B cell (primary cell): ENCODE measurements around the gene EPAS1. TPM values are rescaled to one million over a fixed set of nuclear protein-coding genes. Genes with fewer than 3 reads are reported as not detected.

Experiments
- ATAC-seq: fragments of 200-7000 bp; cut with Tn5 transposase; one replicate; pipeline ENCODE4 v1.10.0; 2021; ENCODE audit warnings: low read depth, mild to moderate bottlenecking, moderate number of reproducible peaks, moderate library complexity
- CTCF ChIA-PET: fragments of 350-600 bp; sonication (Branson Sonifier 250); formaldehyde crosslinking; loops from one replicate; lab custom pipeline; 2021; ENCODE audit warnings: antibody characterized with exemption, inconsistent platforms; lab: Charles Lee
- POLR2A ChIA-PET: fragments of 350-600 bp; sonication (Branson Sonifier 250); formaldehyde crosslinking; loops from one replicate; lab custom pipeline; 2021; ENCODE audit warnings: antibody characterized with exemption; lab: Charles Lee
- DNase-seq: peaks from one replicate; pipeline ENCODE4 v3.0.0; 2013
- H2AFZ ChIP-seq: 2 replicates; pipeline ENCODE4 v1.6.1; 2012; ENCODE audit warnings: mild to moderate bottlenecking, low read depth, low read length; ENCODE audit not compliant: insufficient read depth, poor library complexity, severe bottlenecking
- H3K27ac ChIP-seq, 2 donors: 1 replicate in 1 of 2; 2 replicates in 1 of 2; pipeline ENCODE4 v1.5.1; 2012 to 2013; ENCODE audit warnings: low read length in 2 of 2, mild to moderate bottlenecking in 2 of 2, moderate library complexity in 1 of 2
- H3K27me3 ChIP-seq, 4 experiments: fragments of 200-600 bp in 1 of 4; sonication (generic) in 1 of 4; replicated peaks in 1 of 4; 1 replicate in 2 of 4; 2 replicates in 2 of 4; pipeline versions ENCODE4 v1.6.1 to v1.7.0; 2013 to 2016; ENCODE audit warnings: low read length in 3 of 4, mild to moderate bottlenecking in 2 of 4, mixed read lengths in 1 of 4, moderate library complexity in 1 of 4; ENCODE audit not compliant: insufficient read depth in 4 of 4, control insufficient read depth in 3 of 4; ENCODE audit errors: control extremely low read depth in 1 of 4
- H3K36me3 ChIP-seq, 2 experiments: replicated peaks in 1 of 2; 1 replicate in 1 of 2; 2 replicates in 1 of 2; pipeline versions ENCODE4 v1.6.1 to v1.7.1; 2013; ENCODE audit warnings: low read length in 1 of 2; ENCODE audit not compliant: insufficient read depth in 2 of 2, control insufficient read depth in 1 of 2; ENCODE audit errors: control extremely low read depth in 1 of 2, extremely low read depth in 1 of 2
- H3K4me1 ChIP-seq, 2 donors: fragments of 200-600 bp in 1 of 2; sonication (generic) in 1 of 2; 1 replicate in 1 of 2; 2 replicates in 1 of 2; pipeline versions ENCODE4 v1.5.1 to v1.6.1; 2013 to 2017; ENCODE audit warnings: low read length in 2 of 2; ENCODE audit not compliant: control insufficient read depth in 2 of 2, insufficient read depth in 2 of 2
- H3K4me2 ChIP-seq: replicated peaks from 2 replicates; pipeline ENCODE3; 2012; ENCODE audit warnings: mild to moderate bottlenecking, low read depth, low read length; ENCODE audit not compliant: poor library complexity, severe bottlenecking
- H3K4me3 ChIP-seq, 5 experiments: fragments of 200-600 bp in 1 of 5; sonication (generic) in 1 of 5; 1 replicate in 3 of 5; 2 replicates in 2 of 5; pipeline versions ENCODE4 v1.5.1 to v1.7.0; 2011 to 2016; ENCODE audit warnings: low read length in 4 of 5, mild to moderate bottlenecking in 4 of 5, low read depth in 2 of 5, control low read depth in 1 of 5, moderate library complexity in 1 of 5; ENCODE audit not compliant: insufficient read depth in 1 of 5; ENCODE audit errors: control extremely low read depth in 1 of 5, extremely low read depth in 1 of 5
- H3K79me2 ChIP-seq: fragments of 200-600 bp; sonication (generic); one replicate; pipeline ENCODE4 v1.6.0; 2016; ENCODE audit warnings: low read length; ENCODE audit not compliant: control insufficient read depth, insufficient read depth
- H3K9ac ChIP-seq: fragments of 200-600 bp; sonication (generic); 2 replicates; pipeline ENCODE4 v1.6.1; 2017; ENCODE audit warnings: mild to moderate bottlenecking, low read length, moderate library complexity
- H3K9me3 ChIP-seq, 3 donors: one replicate each; pipeline versions ENCODE4 v1.6.1 to v1.7.1; 2013; ENCODE audit warnings: low read length in 2 of 3; ENCODE audit not compliant: control insufficient read depth in 2 of 3, insufficient read depth in 1 of 3; ENCODE audit errors: control extremely low read depth in 1 of 3
- H4K20me1 ChIP-seq: 2 replicates; pipeline ENCODE4 v1.6.0; 2012; ENCODE audit warnings: mild to moderate bottlenecking, low read length; ENCODE audit not compliant: insufficient read depth, control insufficient read depth, poor library complexity, severe bottlenecking
- H3K27ac Mint-ChIP-seq: one replicate; pipeline ENCODE4 v1.8.0; 2021; ENCODE audit warnings: mixed read lengths
- H3K27me3 Mint-ChIP-seq: one replicate; pipeline ENCODE4 v1.8.0; 2021; ENCODE audit warnings: mixed read lengths
- H3K4me1 Mint-ChIP-seq: one replicate; pipeline ENCODE4 v1.8.0; 2021; ENCODE audit warnings: mixed read lengths
- H3K4me3 Mint-ChIP-seq: one replicate; pipeline ENCODE4 v1.8.0; 2021; ENCODE audit warnings: mixed read lengths
- H3K9me3 Mint-ChIP-seq: one replicate; pipeline ENCODE4 v1.8.0; 2022; ENCODE audit warnings: mixed read lengths; ENCODE audit not compliant: insufficient read depth
- CTCF ChIP-seq: fragments of 200-600 bp; IDR thresholded peaks from one replicate; pipeline ENCODE4 v1.8.0; 2022; ENCODE audit warnings: antibody characterized with exemption, mild to moderate bottlenecking
- EZH2 ChIP-seq: IDR thresholded peaks from 2 replicates; pipeline ENCODE4 v1.6.1; 2012; ENCODE audit warnings: borderline replicate concordance, low read depth, mild to moderate bottlenecking, moderate library complexity, low read length; ENCODE audit not compliant: insufficient read depth, poor library complexity, severe bottlenecking
- WGBS: methylation state at CpG from one replicate; pipeline ENCODE4 v1.1.5; 2013; ENCODE audit warnings: missing lambda C conversion rate; ENCODE audit not compliant: insufficient coverage; 5-methylcytosine and 5-hydroxymethylcytosine counted together
- intact Hi-C: fragments of 100-400 bp; cut with micrococcal nuclease; formaldehyde crosslinking; loops from one replicate; pipeline ENCODE4 v1.10.0; 2022
- polyA plus RNA-seq: library from polyadenylated mRNA; depleted of rRNA; stranded (reverse); fragments of >200 nt; gene quantifications from 2 replicates; pipeline ENCODE4 v1.2.3, GENCODE V29; 2012
- total RNA-seq, 2 donors: library from RNA; stranded (reverse); fragments of 120-200 nt in 1 of 2; gene quantifications; 1 replicate in 1 of 2; 2 replicates in 1 of 2; pipeline versions ENCODE4 v1.2.3 to v1.2.4, GENCODE V29; 2013 to 2022

Gene EPAS1
- total and polyA plus RNA-seq, 2 donors (not counting 1 experiment from before 2014, with no cell fraction given) = 0.06 to 0.37 TPM

- Mint-ChIP-seq H3K27ac (no peak overlapping the region), H3K4me1 (peaks cover 13% of the 10 kb centered on the region), H3K4me3 (no peak overlapping the region), H3K27me3 (no peaks in the 10 kb centered on the region), H3K9me3 (no peaks in the 10 kb centered on the region)
- ChIA-PET POLR2A (no interaction called here), CTCF (interaction anchor here (1.0 to 2.1 kb wide), 6 partner anchors 11 to 721 kb away, joined by 3 to 9 read pairs (median 4); no protein-coding TSS in a partner anchor)
- no CpG with 5 or more reads among the region's 4 CpGs for WGBS
- ATAC-seq = no peak
- no peaks in the 10 kb centered on the region for H3K27me3 ChIP-seq
- H3K4me3 ChIP-seq = no peak overlapping the region
- no peak for DNase-seq
- no peaks in the 10 kb centered on the region for H3K36me3 ChIP-seq
- no peak overlapping the region for H3K9ac ChIP-seq
- no peak overlapping the region for H3K27ac ChIP-seq
- no peak for TF ChIP-seq CTCF
- TF ChIP-seq EZH2 = no peak
- no peak overlapping the region for H2AFZ ChIP-seq
- no peaks in the 10 kb centered on the region for H4K20me1 ChIP-seq
- intact Hi-C loops = loop anchor here (2.0 to 10.0 kb wide), 4 partner anchors 301 to 779 kb away; no protein-coding TSS in a partner anchor
- no peaks in the 10 kb centered on the region for H3K9me3 ChIP-seq
- H3K79me2 ChIP-seq = no peaks in the 10 kb centered on the region
- H3K4me1 ChIP-seq = peaks cover 11 to 13% of the 10 kb centered on the region in 2 donors
- H3K4me2 ChIP-seq = no peak overlapping the region
Observed at GRCh38 chr2:46363535-46364170, 66.4 kb downstream of the EPAS1 start.

GRCh38 chr2:46364797-46365457 is 67.7 kb downstream of the EPAS1 start:
- H3K4me1 Mint-ChIP-seq = peaks cover 21% of the 10 kb centered on the region
- no peak overlapping the region for H3K4me3 ChIP-seq
- peaks cover 13 to 14% of the 10 kb centered on the region in 2 donors for H3K4me1 ChIP-seq
- H3K27ac ChIP-seq = no peak overlapping the region
- H3K4me2 ChIP-seq = no peak overlapping the region
- H4K20me1 ChIP-seq = no peaks in the 10 kb centered on the region
- no peaks in the 10 kb centered on the region for H3K27me3 Mint-ChIP-seq
- no peak overlapping the region for H3K9ac ChIP-seq
- ChIA-PET CTCF (interaction anchor here (1.0 to 2.2 kb wide), 5 partner anchors 10 to 723 kb away, joined by 3 to 8 read pairs (median 4); no protein-coding TSS in a partner anchor), POLR2A (no interaction called here)
- TF ChIP-seq EZH2 (no peak), CTCF (peak; percentile 94)
- H3K9me3 ChIP-seq = no peaks in the 10 kb centered on the region
- peak; percentile 39 for ATAC-seq
- H3K4me3 Mint-ChIP-seq = no peak overlapping the region
- H3K79me2 ChIP-seq = no peaks in the 10 kb centered on the region
- whole genome bisulfite sequencing = 100% methylated on average over 2 of the region's 4 CpGs
- no peaks in the 10 kb centered on the region for H3K27me3 ChIP-seq
- no peak overlapping the region for H2AFZ ChIP-seq
- peak; percentile 60 for DNase-seq
- no peak overlapping the region for H3K27ac Mint-ChIP-seq
- no peaks in the 10 kb centered on the region for H3K9me3 Mint-ChIP-seq
- H3K36me3 ChIP-seq = no peaks in the 10 kb centered on the region
- intact Hi-C loops = loop anchor here (2.0 to 10.0 kb wide), 5 partner anchors 302 to 1383 kb away; no protein-coding TSS in a partner anchor
